Omental fat pad (tissue), 4 donors: ENCODE measurements around the gene CCDC148. TPM values are rescaled to one million over a fixed set of nuclear protein-coding genes. Genes with fewer than 3 reads are reported as not detected.

ENCODE experiments used
- ATAC-seq: fragments of 150-250 bp; one replicate; pipeline ENCODE4 v1.9.1; 2016; ENCODE audit warnings: mild to moderate bottlenecking, moderate library complexity; ENCODE audit not compliant: low FRiP score
- DNase-seq: peaks from one replicate; pipeline ENCODE4 v3.0.0-alpha.2; 2019; ENCODE audit warnings: low spot score
- total RNA-seq, 4 donors: library from RNA; depleted of rRNA; stranded (reverse); fragments of >200 nt; gene quantifications; one replicate each; pipeline ENCODE4 v1.1.0, GENCODE V29; 2016
- TF ChIP-seq, protein P1 (sequence below), 3 donors: fragments of 450-650 bp; IDR thresholded peaks; one replicate each; pipeline ENCODE4 v1.5.1; 2016 to 2017; ENCODE audit warnings: antibody characterized with exemption in 3 of 3, mild to moderate bottlenecking in 3 of 3, moderate library complexity in 2 of 3

Gene CCDC148
- total RNA-seq, 4 donors from 2014 or later = 0.48 TPM; not detected in 3

GRCh38 chr2:158221063-158222020 is 235.2 kb downstream of the CCDC148 start:
- ATAC-seq (no peak), DNase-seq (no peak)
- TF ChIP-seq, protein P1, sequence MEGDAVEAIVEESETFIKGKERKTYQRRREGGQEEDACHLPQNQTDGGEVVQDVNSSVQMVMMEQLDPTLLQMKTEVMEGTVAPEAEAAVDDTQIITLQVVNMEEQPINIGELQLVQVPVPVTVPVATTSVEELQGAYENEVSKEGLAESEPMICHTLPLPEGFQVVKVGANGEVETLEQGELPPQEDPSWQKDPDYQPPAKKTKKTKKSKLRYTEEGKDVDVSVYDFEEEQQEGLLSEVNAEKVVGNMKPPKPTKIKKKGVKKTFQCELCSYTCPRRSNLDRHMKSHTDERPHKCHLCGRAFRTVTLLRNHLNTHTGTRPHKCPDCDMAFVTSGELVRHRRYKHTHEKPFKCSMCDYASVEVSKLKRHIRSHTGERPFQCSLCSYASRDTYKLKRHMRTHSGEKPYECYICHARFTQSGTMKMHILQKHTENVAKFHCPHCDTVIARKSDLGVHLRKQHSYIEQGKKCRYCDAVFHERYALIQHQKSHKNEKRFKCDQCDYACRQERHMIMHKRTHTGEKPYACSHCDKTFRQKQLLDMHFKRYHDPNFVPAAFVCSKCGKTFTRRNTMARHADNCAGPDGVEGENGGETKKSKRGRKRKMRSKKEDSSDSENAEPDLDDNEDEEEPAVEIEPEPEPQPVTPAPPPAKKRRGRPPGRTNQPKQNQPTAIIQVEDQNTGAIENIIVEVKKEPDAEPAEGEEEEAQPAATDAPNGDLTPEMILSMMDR (IDR thresholded peaks at IDR 0.05) = no peak

- no peak for ATAC-seq
- TF ChIP-seq, protein P1 (IDR thresholded peaks at IDR 0.05) = no peak
- DNase-seq = no peak
These were observed 239.0 kb downstream of the CCDC148 start for GRCh38 chr2:158217593-158217992.

GRCh38 chr2:158214431-158214830 is 242.1 kb downstream of the CCDC148 start:
- TF ChIP-seq, protein P1 (IDR thresholded peaks at IDR 0.05) = no peak
- ATAC-seq (no peak), DNase-seq (no peak)

- TF ChIP-seq, protein P1 (IDR thresholded peaks at IDR 0.05) = no peak
- DNase-seq = no peak
These were observed 242.8 kb downstream of the CCDC148 start for GRCh38 chr2:158213773-158214172.

GRCh38 chr2:158212301-158212700 is 244.3 kb downstream of the CCDC148 start:
- TF ChIP-seq, protein P1 (IDR thresholded peaks at IDR 0.05) = no peak
- ATAC-seq = no peak
- DNase-seq = no peak

More at GRCh38 chr2:158213773-158214172, 242.8 kb downstream of the CCDC148 start:
- ATAC-seq = no peak

DNA sequence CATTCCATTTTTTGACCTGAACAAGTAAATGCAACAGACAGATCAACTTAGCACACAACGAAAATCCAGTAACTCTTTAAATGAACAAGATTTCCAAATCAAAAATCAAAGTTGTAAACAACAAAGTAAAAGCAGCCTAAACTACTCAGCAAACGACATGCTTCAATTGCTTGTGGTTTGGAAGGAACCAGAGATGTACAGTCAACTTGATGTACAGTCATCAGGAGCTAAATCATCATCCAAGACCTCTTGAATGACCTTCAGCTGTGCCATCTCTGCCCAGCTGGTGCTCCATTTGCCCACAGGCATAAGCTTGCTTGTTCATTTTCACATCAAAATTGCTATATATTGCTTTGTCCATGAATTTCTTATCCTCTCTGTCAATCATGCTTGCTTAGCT is 245.1 kb downstream of the CCDC148 start:
- ATAC-seq (no peak), DNase-seq (no peak)
- TF ChIP-seq, protein P1 (IDR thresholded peaks at IDR 0.05) = no peak

GRCh38 chr2:158207354-158207753 is 249.2 kb downstream of the CCDC148 start:
- TF ChIP-seq, protein P1 (IDR thresholded peaks at IDR 0.05) = no peak
- no peak for ATAC-seq
- DNase-seq = no peak
